T-helper 2 cell treated with Interferon-gamma antibody and Interleukin-4, amounts not matched to agents 5 μg/mL and 100 μg/mL, for 36 hours (primary cell): Measurements from ENCODE around the gene SMYD3.

Experiments used
- DNase-seq: peaks from one replicate; pipeline ENCODE4 v3.0.0; 2021; ENCODE audit warnings: low spot score
- H3K27ac Mint-ChIP-seq: one replicate; pipeline ENCODE4 v1.8.0; 2021; ENCODE audit warnings: mild to moderate bottlenecking, mixed read lengths
- H3K27me3 Mint-ChIP-seq: one replicate; pipeline ENCODE4 v1.8.0; 2021; ENCODE audit warnings: low read depth, mixed read lengths
- H3K36me3 Mint-ChIP-seq: one replicate; pipeline ENCODE4 v1.8.0; 2021; ENCODE audit warnings: low read depth, mixed read lengths
- H3K4me1 Mint-ChIP-seq: one replicate; pipeline ENCODE4 v1.8.0; 2021; ENCODE audit warnings: low read depth, mixed read lengths
- H3K4me3 Mint-ChIP-seq: one replicate; pipeline ENCODE4 v1.8.0; 2022; ENCODE audit warnings: mild to moderate bottlenecking, moderate library complexity, mixed read lengths
- H3K9me3 Mint-ChIP-seq: one replicate; pipeline ENCODE4 v1.8.0; 2021; ENCODE audit warnings: mixed read lengths

Gene SMYD3

DNA sequence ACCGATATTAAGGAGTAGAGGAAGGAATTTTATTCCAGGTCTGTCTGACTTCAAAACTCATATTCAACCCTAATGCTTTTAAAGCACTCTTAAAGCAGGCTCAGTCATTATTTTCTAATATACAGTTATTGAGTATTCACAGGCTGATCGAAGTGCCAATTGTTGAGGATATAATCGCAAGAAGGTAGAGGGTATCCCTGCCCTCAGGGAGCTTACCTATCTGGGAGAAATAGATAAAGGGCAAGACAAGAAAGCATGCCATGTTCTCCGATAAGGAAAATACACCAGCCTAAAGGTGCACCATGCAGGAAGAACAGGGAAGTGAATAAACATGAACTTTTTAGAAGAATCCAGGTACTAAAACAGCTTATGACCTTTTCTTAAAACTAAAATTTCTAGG is 361.2 kb downstream of the SMYD3 start:
- peaks cover 4% of the 10 kb centered on the region for H3K9me3 Mint-ChIP-seq
- DNase-seq: no peak
- H3K4me1 Mint-ChIP-seq: no peaks in the 10 kb centered on the region
- H3K36me3 Mint-ChIP-seq: no peaks in the 10 kb centered on the region
- no peaks in the 10 kb centered on the region for H3K27me3 Mint-ChIP-seq
- no peak overlapping the region for H3K27ac Mint-ChIP-seq
- H3K4me3 Mint-ChIP-seq: no peak overlapping the region

DNA sequence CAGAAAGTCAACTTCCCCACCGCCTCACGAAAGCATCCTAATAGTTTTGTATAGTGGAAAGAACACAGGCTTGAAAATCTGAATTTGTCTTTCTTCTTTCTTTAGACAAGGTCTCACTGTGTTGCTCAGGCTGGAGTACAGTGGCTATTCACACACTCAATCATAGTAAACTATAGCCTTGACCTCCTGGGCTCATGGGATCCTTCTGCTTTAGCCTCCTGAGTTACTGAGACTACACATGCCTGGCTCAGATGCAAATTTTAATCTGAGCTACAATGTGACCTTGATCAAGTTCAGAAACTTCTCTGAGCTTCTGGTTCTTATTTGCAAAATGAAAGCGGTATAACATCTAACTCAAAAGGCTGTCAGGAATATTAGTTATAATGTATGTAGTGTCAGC is 362.1 kb downstream of the SMYD3 start:
- Mint-ChIP-seq H3K27me3 (no peaks in the 10 kb centered on the region), H3K4me1 (no peaks in the 10 kb centered on the region), H3K9me3 (peaks cover 4% of the 10 kb centered on the region), H3K4me3 (no peak overlapping the region), H3K27ac (no peak overlapping the region), H3K36me3 (no peaks in the 10 kb centered on the region)
- DNase-seq: no peak

DNA sequence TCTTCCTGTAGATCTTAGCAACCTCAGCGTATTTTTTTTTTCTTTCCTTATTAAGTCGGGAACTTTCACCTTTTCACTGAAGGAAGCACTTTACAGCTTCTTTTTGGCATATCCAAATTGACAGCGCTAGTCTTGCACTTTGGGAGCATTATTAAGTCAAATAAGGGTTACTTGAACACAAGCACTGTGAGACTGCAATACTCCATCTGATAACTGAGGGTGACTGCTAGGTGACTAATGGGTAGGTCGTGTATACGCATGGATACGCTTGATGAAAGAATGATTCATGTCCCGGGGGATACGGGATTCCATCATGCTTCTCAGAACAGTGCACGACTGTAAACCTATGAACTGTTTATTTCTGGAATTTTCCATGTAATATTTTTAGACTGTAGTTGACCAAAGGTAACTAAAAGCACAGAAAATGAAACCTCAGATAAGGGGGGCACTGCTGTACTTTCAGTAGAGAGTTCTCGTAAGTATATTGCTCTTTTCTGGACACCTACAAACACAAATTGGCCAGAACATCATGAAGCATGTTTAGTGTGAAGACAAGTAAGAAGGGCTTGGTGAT is 364.7 kb downstream of the SMYD3 start:
- no peak for DNase-seq
- Mint-ChIP-seq H3K36me3 (no peaks in the 10 kb centered on the region), H3K27ac (no peak overlapping the region), H3K9me3 (no peaks in the 10 kb centered on the region), H3K27me3 (no peaks in the 10 kb centered on the region), H3K4me1 (no peaks in the 10 kb centered on the region), H3K4me3 (no peak overlapping the region)

GRCh38 chr1:246141306-246141705 is 365.8 kb downstream of the SMYD3 start:
- no peak for DNase-seq
- Mint-ChIP-seq H3K27me3 (no peaks in the 10 kb centered on the region), H3K27ac (no peak overlapping the region), H3K4me3 (no peak overlapping the region), H3K9me3 (no peaks in the 10 kb centered on the region), H3K36me3 (no peaks in the 10 kb centered on the region), H3K4me1 (no peaks in the 10 kb centered on the region)

GRCh38 chr1:246139745-246140182 is 367.3 kb downstream of the SMYD3 start:
- Mint-ChIP-seq H3K36me3 (no peaks in the 10 kb centered on the region), H3K27me3 (no peaks in the 10 kb centered on the region), H3K4me1 (no peaks in the 10 kb centered on the region), H3K27ac (no peak overlapping the region), H3K9me3 (no peaks in the 10 kb centered on the region), H3K4me3 (no peak overlapping the region)
- no peak for DNase-seq

- H3K27me3 Mint-ChIP-seq: no peaks in the 10 kb centered on the region
- H3K9me3 Mint-ChIP-seq: no peaks in the 10 kb centered on the region
- DNase-seq: no peak
- H3K4me1 Mint-ChIP-seq: no peaks in the 10 kb centered on the region
- H3K36me3 Mint-ChIP-seq: no peaks in the 10 kb centered on the region
- H3K27ac Mint-ChIP-seq: no peak overlapping the region
- H3K4me3 Mint-ChIP-seq: no peak overlapping the region
Measured at GRCh38 chr1:246138781-246139180, 368.3 kb downstream of the SMYD3 start.

- no peaks in the 10 kb centered on the region for H3K9me3 Mint-ChIP-seq
- no peak overlapping the region for H3K4me3 Mint-ChIP-seq
- no peaks in the 10 kb centered on the region for H3K27me3 Mint-ChIP-seq
- DNase-seq: no peak
- no peak overlapping the region for H3K27ac Mint-ChIP-seq
- no peaks in the 10 kb centered on the region for H3K36me3 Mint-ChIP-seq
- no peaks in the 10 kb centered on the region for H3K4me1 Mint-ChIP-seq
Measured at GRCh38 chr1:246136477-246136876, 370.6 kb downstream of the SMYD3 start.

GRCh38 chr1:246134789-246135188 is 372.3 kb downstream of the SMYD3 start:
- no peaks in the 10 kb centered on the region for H3K36me3 Mint-ChIP-seq
- H3K4me3 Mint-ChIP-seq: no peak overlapping the region
- no peaks in the 10 kb centered on the region for H3K9me3 Mint-ChIP-seq
- H3K4me1 Mint-ChIP-seq: no peaks in the 10 kb centered on the region
- no peak overlapping the region for H3K27ac Mint-ChIP-seq
- no peak for DNase-seq
- no peaks in the 10 kb centered on the region for H3K27me3 Mint-ChIP-seq

GRCh38 chr1:246131095-246131494 is 376.0 kb downstream of the SMYD3 start:
- Mint-ChIP-seq H3K27ac (no peak overlapping the region), H3K36me3 (no peaks in the 10 kb centered on the region), H3K27me3 (no peaks in the 10 kb centered on the region), H3K4me3 (no peak overlapping the region), H3K4me1 (no peaks in the 10 kb centered on the region), H3K9me3 (no peaks in the 10 kb centered on the region)
- DNase-seq: no peak

DNA sequence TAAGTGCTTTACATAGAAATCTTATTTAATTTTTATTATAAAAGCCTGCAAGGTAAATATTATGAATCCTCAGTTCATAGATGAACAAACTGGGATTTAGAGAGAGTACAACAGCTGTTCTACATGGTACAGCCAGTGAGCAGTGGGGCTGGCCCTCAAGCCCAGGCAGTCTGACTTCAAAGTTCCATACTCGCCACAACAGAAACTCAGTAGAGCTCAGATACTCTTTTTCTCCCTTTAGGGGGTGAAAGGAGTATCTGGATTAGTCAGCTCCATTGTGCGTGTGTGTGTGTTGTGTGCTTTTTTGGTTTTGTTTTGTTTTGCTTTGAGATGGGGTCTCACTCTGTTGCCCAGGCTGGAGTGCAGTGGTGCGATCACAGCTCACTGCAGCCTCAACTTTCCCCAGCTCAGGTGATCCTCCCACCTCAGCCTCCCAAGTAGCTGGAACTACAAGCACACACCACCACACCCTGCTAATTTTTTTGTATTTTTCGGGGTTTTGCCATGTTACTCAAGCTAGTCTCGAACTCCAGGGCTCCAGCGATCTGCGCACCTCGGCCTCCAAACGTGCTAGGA is 378.5 kb downstream of the SMYD3 start:
- Mint-ChIP-seq H3K27me3 (no peaks in the 10 kb centered on the region), H3K36me3 (no peaks in the 10 kb centered on the region), H3K4me1 (no peaks in the 10 kb centered on the region), H3K27ac (no peak overlapping the region), H3K9me3 (no peaks in the 10 kb centered on the region), H3K4me3 (no peak overlapping the region)
- no peak for DNase-seq

- Mint-ChIP-seq H3K27ac (no peak overlapping the region), H3K4me1 (no peaks in the 10 kb centered on the region), H3K4me3 (no peak overlapping the region), H3K9me3 (no peaks in the 10 kb centered on the region), H3K36me3 (no peaks in the 10 kb centered on the region), H3K27me3 (no peaks in the 10 kb centered on the region)
- DNase-seq: no peak
Measured at GRCh38 chr1:246126580-246126979, 380.5 kb downstream of the SMYD3 start.

- DNase-seq: no peak
- Mint-ChIP-seq H3K4me1 (peaks cover 10% of the 10 kb centered on the region), H3K27ac (no peak overlapping the region), H3K4me3 (no peak overlapping the region), H3K36me3 (no peaks in the 10 kb centered on the region), H3K9me3 (no peaks in the 10 kb centered on the region), H3K27me3 (no peaks in the 10 kb centered on the region)
Measured at GRCh38 chr1:246122071-246122470, 385.0 kb downstream of the SMYD3 start.

- Mint-ChIP-seq H3K27me3 (no peaks in the 10 kb centered on the region), H3K27ac (no peak overlapping the region), H3K9me3 (no peaks in the 10 kb centered on the region), H3K4me3 (no peak overlapping the region), H3K36me3 (no peaks in the 10 kb centered on the region), H3K4me1 (peaks cover 15% of the 10 kb centered on the region)
- no peak for DNase-seq
Measured at GRCh38 chr1:246121533-246121932, 385.5 kb downstream of the SMYD3 start.

GRCh38 chr1:246117066-246117791 is 389.9 kb downstream of the SMYD3 start:
- DNase-seq: peak; percentile 30
- no peaks in the 10 kb centered on the region for H3K9me3 Mint-ChIP-seq
- peak overlapping the region; percentile 69 for H3K4me3 Mint-ChIP-seq
- H3K27ac Mint-ChIP-seq: peak overlapping the region; percentile 83
- H3K27me3 Mint-ChIP-seq: no peaks in the 10 kb centered on the region
- H3K36me3 Mint-ChIP-seq: peaks cover 4% of the 10 kb centered on the region
- H3K4me1 Mint-ChIP-seq: peaks cover 22% of the 10 kb centered on the region
